Thyroid gland (tissue), 4 donors: ENCODE results near the gene SIRT7. TPM values are rescaled to one million over a fixed set of nuclear protein-coding genes. Genes with fewer than 3 reads are reported as not detected.

Experiments used
- DNase-seq, 2 donors: peaks; one replicate each; pipeline ENCODE4 v3.0.0-alpha.2; 2019
- H3K27ac ChIP-seq, 3 donors: fragments of 200-600 bp; sonication (generic); 1 replicate in 2 of 3; 2 replicates in 1 of 3; pipeline ENCODE4 v1.5.1; 2016 to 2019; ENCODE audit warnings: mild to moderate bottlenecking in 1 of 3, moderate library complexity in 1 of 3
- H3K27me3 ChIP-seq: fragments of 200-600 bp; sonication (generic); one replicate; pipeline ENCODE4 v1.5.1; 2019
- H3K36me3 ChIP-seq, 2 donors: fragments of 200-600 bp; sonication (generic); one replicate each; pipeline ENCODE4 v1.5.1; 2016 to 2019
- H3K4me1 ChIP-seq, 2 donors: fragments of 200-600 bp; sonication (generic); one replicate each; pipeline ENCODE4 v1.5.1; 2017 to 2019
- H3K4me3 ChIP-seq, 3 donors: fragments of 200-600 bp; sonication (generic); replicated peaks in 1 of 3; 1 replicate in 2 of 3; 2 replicates in 1 of 3; pipeline ENCODE4 v1.5.1; 2016; ENCODE audit warnings: mild to moderate bottlenecking in 1 of 3
- H3K9me3 ChIP-seq: fragments of 200-600 bp; sonication (generic); one replicate; pipeline ENCODE4 v1.5.1; 2017
- POLR2A ChIP-seq, 2 donors: fragments of 450-650 bp; IDR thresholded peaks; one replicate each; pipeline ENCODE4 v1.6.1; 2017; ENCODE audit warnings: antibody characterized with exemption in 2 of 2, mild to moderate bottlenecking in 2 of 2, moderate library complexity in 1 of 2
- WGBS, 2 donors: methylation state at CpG; one replicate each; pipeline ENCODE4 v1.1.5; 2017; 5-methylcytosine and 5-hydroxymethylcytosine counted together
- intact Hi-C: fragments of 100-400 bp; cut with DNase I; formaldehyde crosslinking; loops from one replicate; pipeline ENCODE4 v1.15.1; 2023
- total RNA-seq, 4 donors: library from RNA; depleted of rRNA; stranded (reverse); fragments of >200 nt; gene quantifications; one replicate each; pipeline ENCODE4 v1.2.3, GENCODE V29; 2016
- TF ChIP-seq, protein P1 (sequence below), 6 experiments: fragments of 200-600 bp in 3 of 6; fragments of 450-650 bp in 3 of 6; sonication (generic) in 3 of 6; IDR thresholded peaks; one replicate each; pipeline ENCODE4 v1.5.1; 2016 to 2019; ENCODE audit warnings: antibody characterized with exemption in 6 of 6, mild to moderate bottlenecking in 2 of 6, inconsistent platforms in 1 of 6, moderate library complexity in 1 of 6

Gene SIRT7
- total RNA-seq, 4 donors from 2014 or later, result 8.9 to 23.5 (median 15.8) TPM

DNA sequence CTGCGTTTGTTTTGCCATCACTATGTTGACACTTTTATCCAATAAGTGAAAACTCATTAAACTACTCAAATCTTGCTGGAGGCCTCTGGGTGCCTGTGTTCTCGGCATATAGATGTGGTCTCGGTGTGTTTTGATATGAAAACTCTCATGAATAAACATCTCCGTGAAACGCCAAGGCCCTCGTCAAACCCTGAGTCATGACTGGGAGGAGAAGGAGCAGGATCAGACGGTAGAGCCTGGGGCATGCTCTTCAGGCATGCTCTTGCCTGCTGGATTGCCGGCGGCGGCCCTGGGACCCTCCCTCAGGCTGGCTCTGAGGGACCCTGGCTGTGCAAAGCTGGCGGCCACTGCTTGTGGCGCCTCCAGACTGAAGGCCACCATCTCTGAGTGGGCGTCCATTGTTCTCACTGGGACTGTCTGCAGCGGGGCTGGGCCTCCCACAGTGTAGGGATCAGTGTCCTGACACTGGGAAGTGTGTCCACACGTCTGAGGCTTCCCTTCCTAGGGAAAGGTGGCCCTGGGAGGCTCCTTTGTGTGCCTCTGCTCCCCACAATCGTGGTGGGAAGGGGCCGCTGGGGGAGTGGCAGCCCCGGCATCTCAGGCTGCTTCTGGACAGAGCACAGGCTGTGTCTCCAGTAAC, 17.7 kb downstream of the SIRT7 start:
- Histone ChIP-seq H3K4me1 (peaks cover 0 to 14% of the 10 kb centered on the region in 2 donors), H3K36me3 (peaks cover 17 to 28% of the 10 kb centered on the region in 2 donors), H3K27ac (no peak overlapping the region), H3K9me3 (no peaks in the 10 kb centered on the region), H3K4me3 (no peak overlapping the region), H3K27me3 (no peaks in the 10 kb centered on the region)
- no peak for TF ChIP-seq POLR2A (IDR thresholded peaks at IDR 0.05)
- TF ChIP-seq, protein P1, sequence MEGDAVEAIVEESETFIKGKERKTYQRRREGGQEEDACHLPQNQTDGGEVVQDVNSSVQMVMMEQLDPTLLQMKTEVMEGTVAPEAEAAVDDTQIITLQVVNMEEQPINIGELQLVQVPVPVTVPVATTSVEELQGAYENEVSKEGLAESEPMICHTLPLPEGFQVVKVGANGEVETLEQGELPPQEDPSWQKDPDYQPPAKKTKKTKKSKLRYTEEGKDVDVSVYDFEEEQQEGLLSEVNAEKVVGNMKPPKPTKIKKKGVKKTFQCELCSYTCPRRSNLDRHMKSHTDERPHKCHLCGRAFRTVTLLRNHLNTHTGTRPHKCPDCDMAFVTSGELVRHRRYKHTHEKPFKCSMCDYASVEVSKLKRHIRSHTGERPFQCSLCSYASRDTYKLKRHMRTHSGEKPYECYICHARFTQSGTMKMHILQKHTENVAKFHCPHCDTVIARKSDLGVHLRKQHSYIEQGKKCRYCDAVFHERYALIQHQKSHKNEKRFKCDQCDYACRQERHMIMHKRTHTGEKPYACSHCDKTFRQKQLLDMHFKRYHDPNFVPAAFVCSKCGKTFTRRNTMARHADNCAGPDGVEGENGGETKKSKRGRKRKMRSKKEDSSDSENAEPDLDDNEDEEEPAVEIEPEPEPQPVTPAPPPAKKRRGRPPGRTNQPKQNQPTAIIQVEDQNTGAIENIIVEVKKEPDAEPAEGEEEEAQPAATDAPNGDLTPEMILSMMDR (IDR thresholded peaks at IDR 0.05), result no peak
- 80 to 85% methylated on average over 13 to 17 of the region's 18 CpGs for WGBS, 2 donors
- intact Hi-C loops, result no loop called here
- no peak for DNase-seq

DNA sequence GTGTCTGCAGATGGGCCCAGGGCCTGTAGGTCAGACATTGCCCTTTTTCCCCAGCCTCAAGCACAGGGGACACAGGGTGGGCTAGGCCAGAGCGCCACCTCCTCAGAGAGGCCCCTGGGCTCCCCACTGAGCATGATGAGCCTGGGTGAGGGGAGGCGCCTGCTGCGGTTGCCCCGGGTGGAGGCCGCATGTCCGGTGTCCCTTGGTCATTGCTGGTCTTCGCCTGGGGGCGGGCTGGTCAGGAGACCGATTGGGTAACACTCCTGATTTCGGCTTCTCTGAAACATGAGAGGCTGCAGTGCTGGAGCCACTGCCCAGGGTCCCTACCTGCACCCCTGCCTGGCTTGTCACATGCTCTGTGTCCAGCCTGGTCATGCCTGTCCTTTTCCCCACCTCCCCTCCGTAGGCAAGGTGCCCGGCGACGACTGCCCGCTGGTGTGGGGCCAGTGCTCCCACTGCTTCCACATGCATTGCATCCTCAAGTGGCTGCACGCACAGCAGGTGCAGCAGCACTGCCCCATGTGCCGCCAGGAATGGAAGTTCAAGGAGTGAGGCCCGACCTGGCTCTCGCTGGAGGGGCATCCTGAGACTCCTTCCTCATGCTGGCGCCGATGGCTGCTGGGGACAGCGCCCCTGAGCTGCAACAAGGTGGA, 18.3 kb downstream of the SIRT7 start:
- DNase-seq, result no peak
- Histone ChIP-seq H3K9me3 (no peaks in the 10 kb centered on the region), H3K27ac (no peak overlapping the region), H3K4me1 (peaks cover 0 to 14% of the 10 kb centered on the region in 2 donors), H3K27me3 (no peaks in the 10 kb centered on the region), H3K36me3 (peaks cover 17 to 31% of the 10 kb centered on the region in 2 donors), H3K4me3 (no peak overlapping the region)
- 92 to 95% methylated on average over 19 to 20 of the region's 22 CpGs for WGBS, 2 donors
- TF ChIP-seq POLR2A (IDR thresholded peaks at IDR 0.05), result no peak
- TF ChIP-seq, protein P1 (IDR thresholded peaks at IDR 0.05), result no peak
- intact Hi-C loops, result no loop called here

DNA sequence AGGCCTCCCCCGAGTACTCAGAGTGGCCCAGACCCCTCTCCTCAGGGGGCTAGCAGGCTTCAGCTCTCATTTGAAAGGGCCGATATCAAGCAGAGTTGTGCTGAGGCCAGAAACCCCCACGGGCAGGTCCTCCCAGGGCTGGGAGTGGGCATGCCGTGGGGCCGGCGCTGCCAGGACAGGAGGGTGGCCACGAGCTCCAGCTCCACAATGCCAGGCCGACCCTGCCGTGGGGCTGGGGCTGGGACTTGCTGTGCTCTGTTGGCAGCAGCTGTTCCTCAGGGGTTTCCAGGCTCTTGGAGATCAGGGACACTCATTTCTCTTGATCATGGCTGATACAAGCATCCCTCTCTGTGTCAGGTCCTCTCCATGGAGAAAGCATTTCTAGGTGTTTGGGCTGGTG, 19.1 kb downstream of the SIRT7 start:
- Histone ChIP-seq H3K36me3 (peaks cover 17 to 31% of the 10 kb centered on the region in 2 donors), H3K27ac (no peak overlapping the region), H3K27me3 (no peaks in the 10 kb centered on the region), H3K9me3 (no peaks in the 10 kb centered on the region), H3K4me1 (peaks cover 0 to 14% of the 10 kb centered on the region in 2 donors), H3K4me3 (no peak overlapping the region)
- TF ChIP-seq, protein P1 (IDR thresholded peaks at IDR 0.05), result no peak
- no peak for TF ChIP-seq POLR2A (IDR thresholded peaks at IDR 0.05)
- DNase-seq, result no peak
- intact Hi-C loops, result no loop called here
- WGBS, 2 donors, result 71 to 95% methylated on average over 1 to 8 of the region's 9 CpGs

DNA sequence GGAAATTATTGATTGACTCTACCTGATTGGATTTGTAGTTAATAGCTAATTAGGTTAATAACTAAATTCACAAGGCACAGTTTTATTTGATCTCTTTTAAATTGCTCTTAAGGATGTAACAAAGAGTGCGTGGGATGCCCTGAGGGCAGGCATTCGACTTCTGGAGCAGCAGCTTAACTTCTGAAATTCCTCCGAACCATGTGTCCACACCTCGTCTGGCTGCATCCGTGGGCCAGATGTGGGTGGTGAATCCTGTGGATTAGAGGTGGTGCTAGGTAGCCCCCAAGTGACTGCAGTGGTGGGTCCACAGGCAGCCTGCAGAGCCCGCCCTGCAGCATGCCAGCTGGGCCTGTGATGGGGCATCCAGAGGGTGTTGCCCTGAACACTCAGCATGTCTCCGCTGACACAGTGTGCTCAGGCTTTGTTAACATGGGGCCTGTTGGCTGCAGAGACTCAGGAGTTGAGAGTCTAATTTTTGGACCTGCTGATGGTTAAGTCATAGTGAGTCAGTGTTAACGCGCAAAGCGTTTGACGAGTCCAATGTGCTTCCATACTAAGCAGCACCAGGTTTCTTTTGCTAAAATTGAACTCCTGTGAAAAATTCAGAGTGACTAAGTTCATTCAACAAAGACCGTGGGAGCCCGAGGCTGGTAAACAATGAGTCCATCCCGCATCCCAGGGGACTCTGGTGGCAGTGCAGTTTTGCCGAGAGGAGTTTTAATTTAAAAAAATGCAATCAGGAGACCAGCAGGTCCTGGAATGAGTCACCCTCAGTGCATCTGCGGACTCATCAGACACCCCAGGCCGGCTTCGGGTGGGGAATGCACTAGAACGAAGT, 19.7 kb downstream of the SIRT7 start:
- WGBS, 2 donors, result 89 to 97% methylated on average over 18 of the region's 19 CpGs
- intact Hi-C loops, result no loop called here

More for the DNA sequence above, 19.7 kb downstream of the SIRT7 start:
- Histone ChIP-seq H3K27ac (no peak overlapping the region), H3K4me3 (no peak overlapping the region), H3K36me3 (peaks cover 17 to 31% of the 10 kb centered on the region in 2 donors), H3K27me3 (no peaks in the 10 kb centered on the region), H3K4me1 (peaks cover 0 to 14% of the 10 kb centered on the region in 2 donors), H3K9me3 (no peaks in the 10 kb centered on the region)
- TF ChIP-seq POLR2A (IDR thresholded peaks at IDR 0.05), result no peak
- TF ChIP-seq, protein P1 (IDR thresholded peaks at IDR 0.05), result no peak
- no peak for DNase-seq
